Gastroesophageal sphincter (tissue), 3 donors: ENCODE results near the gene TMPRSS15.

Source experiments
- CTCF ChIP-seq, 4 experiments: fragments of 200-600 bp in 2 of 4; fragments of 450-650 bp in 2 of 4; sonication (generic) in 1 of 4; IDR thresholded peaks; one replicate each; pipeline ENCODE4 v1.5.1; 2017 to 2019; ENCODE audit warnings: antibody characterized with exemption in 4 of 4, mild to moderate bottlenecking in 2 of 4, moderate library complexity in 2 of 4
- EP300 ChIP-seq: sonication (generic); formaldehyde crosslinking; IDR thresholded peaks from one replicate; pipeline ENCODE4 v1.6.1; 2017; ENCODE audit warnings: antibody characterized with exemption, mild to moderate bottlenecking
- POLR2A ChIP-seq, 2 donors: fragments of 450-650 bp; IDR thresholded peaks; one replicate each; pipeline ENCODE4 v1.6.1; 2017; ENCODE audit warnings: antibody characterized with exemption in 2 of 2, mild to moderate bottlenecking in 2 of 2, moderate library complexity in 1 of 2
- POLR2AphosphoS5 ChIP-seq: sonication (generic); formaldehyde crosslinking; IDR thresholded peaks from one replicate; pipeline ENCODE4 v1.6.1; 2017; ENCODE audit warnings: antibody characterized with exemption

- TF ChIP-seq CTCF (IDR thresholded peaks at IDR 0.05): no peak
- no peak for TF ChIP-seq POLR2A (IDR thresholded peaks at IDR 0.05)
- TF ChIP-seq EP300: no peak
- TF ChIP-seq POLR2AphosphoS5: no peak
These were observed 168.0 kb downstream of the TMPRSS15 start for GRCh38 chr21:18235545-18235944.
